DND-41 (cell line): ENCODE results near the gene LYST.

Experiments used
- EZH2 ChIP-seq: IDR thresholded peaks from 3 replicates; pipeline ENCODE4 v1.6.1; 2012; ENCODE audit warnings: borderline replicate concordance, low read depth, mild to moderate bottlenecking, moderate library complexity, low read length, inconsistent platforms; ENCODE audit not compliant: severe bottlenecking
- TF ChIP-seq, protein P1 (sequence below): IDR thresholded peaks from 2 replicates; pipeline ENCODE4 v1.5.1; 2012; ENCODE audit warnings: borderline replicate concordance, low read length, moderate library complexity, mild to moderate bottlenecking; ENCODE audit not compliant: poor library complexity, severe bottlenecking; ENCODE audit errors: extremely low read depth

DNA sequence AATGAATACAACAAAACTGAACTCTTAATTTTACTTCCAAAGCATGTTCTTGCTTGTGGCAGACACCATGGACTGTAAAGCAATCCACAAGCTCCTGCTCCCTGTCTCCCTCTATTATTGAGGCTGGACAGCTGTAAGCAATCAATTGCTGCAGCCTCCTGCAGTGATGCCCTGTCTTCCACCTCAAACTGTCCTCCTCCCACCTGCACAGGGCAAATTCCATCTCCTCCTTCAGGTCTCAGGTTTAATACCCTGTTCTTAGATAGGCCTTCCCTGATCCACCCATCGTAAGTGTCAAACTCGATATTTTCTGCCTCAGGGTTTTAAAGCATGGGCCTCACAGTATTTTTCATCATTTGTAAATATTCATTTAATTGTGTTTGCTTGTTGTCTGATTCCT lies 81.8 kb downstream of the LYST start:
- TF ChIP-seq, protein P1, sequence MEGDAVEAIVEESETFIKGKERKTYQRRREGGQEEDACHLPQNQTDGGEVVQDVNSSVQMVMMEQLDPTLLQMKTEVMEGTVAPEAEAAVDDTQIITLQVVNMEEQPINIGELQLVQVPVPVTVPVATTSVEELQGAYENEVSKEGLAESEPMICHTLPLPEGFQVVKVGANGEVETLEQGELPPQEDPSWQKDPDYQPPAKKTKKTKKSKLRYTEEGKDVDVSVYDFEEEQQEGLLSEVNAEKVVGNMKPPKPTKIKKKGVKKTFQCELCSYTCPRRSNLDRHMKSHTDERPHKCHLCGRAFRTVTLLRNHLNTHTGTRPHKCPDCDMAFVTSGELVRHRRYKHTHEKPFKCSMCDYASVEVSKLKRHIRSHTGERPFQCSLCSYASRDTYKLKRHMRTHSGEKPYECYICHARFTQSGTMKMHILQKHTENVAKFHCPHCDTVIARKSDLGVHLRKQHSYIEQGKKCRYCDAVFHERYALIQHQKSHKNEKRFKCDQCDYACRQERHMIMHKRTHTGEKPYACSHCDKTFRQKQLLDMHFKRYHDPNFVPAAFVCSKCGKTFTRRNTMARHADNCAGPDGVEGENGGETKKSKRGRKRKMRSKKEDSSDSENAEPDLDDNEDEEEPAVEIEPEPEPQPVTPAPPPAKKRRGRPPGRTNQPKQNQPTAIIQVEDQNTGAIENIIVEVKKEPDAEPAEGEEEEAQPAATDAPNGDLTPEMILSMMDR = no peak
- TF ChIP-seq EZH2 = no peak
